ENCODE data around the gene MCF2L. TPM values are rescaled to one million over a fixed set of nuclear protein-coding genes. Genes with fewer than 3 reads are reported as not detected.

Gene MCF2L
- total RNA-seq, 4 donors from 2014 or later = 12.8 to 169 (median 41.5) TPM

GRCh38 chr13:113147206-113147605, 178.2 kb downstream of the MCF2L start:
- DNase-seq (ENCODE audit: low spot score) = no peak
- ATAC-seq (ENCODE audit: low FRiP score) = no peak
- TF ChIP-seq CTCF (IDR thresholded peaks at IDR 0.05) = no peak

- no peak for TF ChIP-seq CTCF (IDR thresholded peaks at IDR 0.05)
- no peak for ATAC-seq (ENCODE audit: low FRiP score)
- no peak for DNase-seq (ENCODE audit: low spot score)
These were observed 179.4 kb downstream of the MCF2L start for GRCh38 chr13:113148407-113148806.

GRCh38 chr13:113148940-113149503, 180.0 kb downstream of the MCF2L start:
- TF ChIP-seq CTCF (IDR thresholded peaks at IDR 0.05) = no peak

More at GRCh38 chr13:113148940-113149503, 180.0 kb downstream of the MCF2L start:
- no peak for DNase-seq (ENCODE audit: low spot score)
- no peak for ATAC-seq (ENCODE audit: low FRiP score)

Other genes starting within 250 kb of the MCF2L start
- gene F7, start 136.6 kb downstream of the MCF2L start, total RNA-seq = under 1 TPM in 2 of 4 donors, not detected in 2; 0.24 to 0.74 TPM
- gene F10, start 153.6 kb downstream of the MCF2L start, total RNA-seq = 10 to 100 TPM; 10.8 to 51.1 (median 13.6) TPM
- not detected for gene PROZ, start 189.4 kb downstream of the MCF2L start, total RNA-seq
- 10 to 100 TPM; 44.8 to 45.8 (median 44.8) TPM for gene PCID2, start 239.5 kb downstream of the MCF2L start, total RNA-seq
- gene CUL4A, start 240.4 kb downstream of the MCF2L start, total RNA-seq = 100 to 1,000 TPM in 1 of 4 donors, 10 to 100 TPM in 3; 70.8 to 145 (median 86.8) TPM

Measured in omental fat pad (tissue), 4 donors.